Transverse colon (tissue), 4 donors: ENCODE measurements around the gene FOSL1.

Experiments
- POLR2A ChIP-seq: fragments of 450-650 bp; IDR thresholded peaks from one replicate; pipeline ENCODE4 v1.6.1; 2016; ENCODE audit warnings: antibody characterized with exemption, mild to moderate bottlenecking, moderate library complexity
- POLR2AphosphoS5 ChIP-seq, 3 donors: sonication (generic); formaldehyde crosslinking; IDR thresholded peaks; one replicate each; pipeline ENCODE4 v1.6.1; 2016; ENCODE audit warnings: antibody characterized with exemption in 3 of 3
- TF ChIP-seq, protein P1 (sequence below), 5 experiments: fragments of 200-600 bp in 3 of 5; fragments of 450-650 bp in 2 of 5; sonication (generic) in 3 of 5; IDR thresholded peaks; 1 replicate in 2 of 5; 2 replicates in 3 of 5; pipeline ENCODE4 v1.5.1; 2016 to 2017; ENCODE audit warnings: antibody characterized with exemption in 5 of 5, inconsistent platforms in 3 of 5, mild to moderate bottlenecking in 2 of 5, moderate library complexity in 1 of 5

DNA sequence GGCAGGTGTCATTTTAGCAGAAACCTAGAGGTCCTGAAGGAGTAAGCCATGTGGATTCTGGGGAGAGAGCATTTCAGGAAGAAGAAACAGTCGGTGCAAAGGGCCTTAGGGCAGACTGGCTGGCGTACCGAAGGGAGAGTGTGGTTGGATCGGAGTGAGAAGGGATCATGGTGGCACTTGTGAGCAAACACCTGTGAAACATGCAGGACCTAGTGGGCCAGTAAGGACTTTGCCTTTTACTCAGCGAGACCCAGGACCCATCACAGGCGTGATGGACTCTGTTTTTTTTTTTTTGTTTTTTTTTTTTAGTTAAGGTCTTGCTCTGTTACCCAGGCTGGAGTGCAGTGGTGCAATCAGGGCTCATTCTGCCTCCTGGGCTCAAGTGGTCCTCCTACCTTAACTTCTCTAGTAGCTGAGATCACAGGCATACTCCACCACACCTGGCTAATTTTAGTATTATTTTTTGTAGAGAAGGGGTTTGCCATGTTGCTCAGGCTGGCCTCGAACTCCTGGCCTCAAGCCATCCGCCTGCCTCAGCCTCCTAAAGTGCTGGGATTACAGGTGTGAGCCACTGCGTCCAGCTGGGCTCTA, 41.6 kb upstream of the FOSL1 start:
- no peak for TF ChIP-seq POLR2A
- TF ChIP-seq, protein P1, sequence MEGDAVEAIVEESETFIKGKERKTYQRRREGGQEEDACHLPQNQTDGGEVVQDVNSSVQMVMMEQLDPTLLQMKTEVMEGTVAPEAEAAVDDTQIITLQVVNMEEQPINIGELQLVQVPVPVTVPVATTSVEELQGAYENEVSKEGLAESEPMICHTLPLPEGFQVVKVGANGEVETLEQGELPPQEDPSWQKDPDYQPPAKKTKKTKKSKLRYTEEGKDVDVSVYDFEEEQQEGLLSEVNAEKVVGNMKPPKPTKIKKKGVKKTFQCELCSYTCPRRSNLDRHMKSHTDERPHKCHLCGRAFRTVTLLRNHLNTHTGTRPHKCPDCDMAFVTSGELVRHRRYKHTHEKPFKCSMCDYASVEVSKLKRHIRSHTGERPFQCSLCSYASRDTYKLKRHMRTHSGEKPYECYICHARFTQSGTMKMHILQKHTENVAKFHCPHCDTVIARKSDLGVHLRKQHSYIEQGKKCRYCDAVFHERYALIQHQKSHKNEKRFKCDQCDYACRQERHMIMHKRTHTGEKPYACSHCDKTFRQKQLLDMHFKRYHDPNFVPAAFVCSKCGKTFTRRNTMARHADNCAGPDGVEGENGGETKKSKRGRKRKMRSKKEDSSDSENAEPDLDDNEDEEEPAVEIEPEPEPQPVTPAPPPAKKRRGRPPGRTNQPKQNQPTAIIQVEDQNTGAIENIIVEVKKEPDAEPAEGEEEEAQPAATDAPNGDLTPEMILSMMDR (IDR thresholded peaks at IDR 0.05), result no peak
- no peak for TF ChIP-seq POLR2AphosphoS5 (IDR thresholded peaks at IDR 0.05)
